ENCODE data around the gene TMEM181.

Gene TMEM181

GRCh38 chr6:158619922-158620801 is 60.3 kb downstream of the TMEM181 start:
- DNase-seq (ENCODE audit: low read depth in 1 of 2, low spot score in 1 of 2) = no peak
- no peak for TF ChIP-seq SPI1 (IDR thresholded peaks at IDR 0.05; ENCODE audit: borderline replicate concordance, low read depth)
- TF ChIP-seq GABPA (IDR thresholded peaks at IDR 0.05; ENCODE audit: low read depth) = no peak
- no peak for TF ChIP-seq POLR2AphosphoS5 (IDR thresholded peaks at IDR 0.05; ENCODE audit: low read depth)
- TF ChIP-seq CTCF (IDR thresholded peaks at IDR 0.05; ENCODE audit: insufficient read depth, low read length) = no peak
- TF ChIP-seq, protein P1, sequence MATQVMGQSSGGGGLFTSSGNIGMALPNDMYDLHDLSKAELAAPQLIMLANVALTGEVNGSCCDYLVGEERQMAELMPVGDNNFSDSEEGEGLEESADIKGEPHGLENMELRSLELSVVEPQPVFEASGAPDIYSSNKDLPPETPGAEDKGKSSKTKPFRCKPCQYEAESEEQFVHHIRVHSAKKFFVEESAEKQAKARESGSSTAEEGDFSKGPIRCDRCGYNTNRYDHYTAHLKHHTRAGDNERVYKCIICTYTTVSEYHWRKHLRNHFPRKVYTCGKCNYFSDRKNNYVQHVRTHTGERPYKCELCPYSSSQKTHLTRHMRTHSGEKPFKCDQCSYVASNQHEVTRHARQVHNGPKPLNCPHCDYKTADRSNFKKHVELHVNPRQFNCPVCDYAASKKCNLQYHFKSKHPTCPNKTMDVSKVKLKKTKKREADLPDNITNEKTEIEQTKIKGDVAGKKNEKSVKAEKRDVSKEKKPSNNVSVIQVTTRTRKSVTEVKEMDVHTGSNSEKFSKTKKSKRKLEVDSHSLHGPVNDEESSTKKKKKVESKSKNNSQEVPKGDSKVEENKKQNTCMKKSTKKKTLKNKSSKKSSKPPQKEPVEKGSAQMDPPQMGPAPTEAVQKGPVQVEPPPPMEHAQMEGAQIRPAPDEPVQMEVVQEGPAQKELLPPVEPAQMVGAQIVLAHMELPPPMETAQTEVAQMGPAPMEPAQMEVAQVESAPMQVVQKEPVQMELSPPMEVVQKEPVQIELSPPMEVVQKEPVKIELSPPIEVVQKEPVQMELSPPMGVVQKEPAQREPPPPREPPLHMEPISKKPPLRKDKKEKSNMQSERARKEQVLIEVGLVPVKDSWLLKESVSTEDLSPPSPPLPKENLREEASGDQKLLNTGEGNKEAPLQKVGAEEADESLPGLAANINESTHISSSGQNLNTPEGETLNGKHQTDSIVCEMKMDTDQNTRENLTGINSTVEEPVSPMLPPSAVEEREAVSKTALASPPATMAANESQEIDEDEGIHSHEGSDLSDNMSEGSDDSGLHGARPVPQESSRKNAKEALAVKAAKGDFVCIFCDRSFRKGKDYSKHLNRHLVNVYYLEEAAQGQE (IDR thresholded peaks at IDR 0.05; ENCODE audit: insufficient replicate concordance, low read depth) = no peak
- H3K27ac ChIP-seq (replicated peaks) = no peak overlapping the region

DNA sequence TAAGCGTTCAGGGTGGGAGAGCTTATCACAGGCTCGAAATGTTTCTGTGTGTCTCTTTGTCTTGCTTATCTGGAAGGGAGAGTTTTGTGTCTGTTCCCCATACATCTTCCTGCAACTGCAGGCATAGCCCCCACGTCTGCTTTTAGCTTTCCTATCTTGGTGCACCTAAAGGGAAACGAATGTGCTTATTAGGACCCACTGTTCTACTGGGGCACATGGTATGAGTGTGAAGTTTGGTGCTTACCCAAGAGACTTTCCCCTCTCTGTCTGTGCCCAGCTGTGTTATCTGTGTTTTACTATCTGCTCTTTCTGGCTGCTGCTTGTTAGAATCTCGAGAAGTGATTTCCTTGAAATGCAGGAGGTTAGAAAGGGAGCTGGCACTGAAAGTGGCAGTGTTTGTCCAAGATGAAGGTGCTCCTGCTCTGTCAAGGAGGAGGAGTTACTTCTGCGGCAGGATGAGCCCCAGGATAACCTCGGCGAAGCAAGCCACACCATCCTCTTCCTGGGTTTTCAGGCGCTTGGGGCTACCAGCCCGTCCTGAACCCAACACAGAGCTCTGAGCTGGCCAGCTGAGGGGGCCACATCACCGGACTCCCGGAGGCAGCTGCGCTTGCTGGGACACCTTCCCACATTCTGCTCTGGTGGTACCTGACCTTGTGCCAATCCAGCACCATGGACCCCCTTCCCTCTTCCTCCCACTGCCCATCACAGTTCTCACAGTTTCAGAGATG is 61.2 kb downstream of the TMEM181 start:
- no peak overlapping the region for H3K4me3 ChIP-seq (replicated peaks; ENCODE audit: insufficient read depth, low read length)
- H3K27ac ChIP-seq (replicated peaks) = no peak overlapping the region
- TF ChIP-seq GABPA (IDR thresholded peaks at IDR 0.05; ENCODE audit: low read depth) (no peak), POLR2AphosphoS5 (IDR thresholded peaks at IDR 0.05; ENCODE audit: low read depth) (no peak), CTCF (IDR thresholded peaks at IDR 0.05; ENCODE audit: insufficient read depth, low read length) (no peak), SPI1 (IDR thresholded peaks at IDR 0.05; ENCODE audit: borderline replicate concordance, low read depth) (no peak)
- TF ChIP-seq, protein P1 (IDR thresholded peaks at IDR 0.05; ENCODE audit: insufficient replicate concordance, low read depth) = no peak
- no peaks in the 10 kb centered on the region for H3K27me3 ChIP-seq (ENCODE audit: insufficient read depth, poor library complexity, severe bottlenecking)
- DNase-seq (ENCODE audit: low read depth in 1 of 2, low spot score in 1 of 2) = no peak

More at GRCh38 chr6:158619922-158620801, 60.3 kb downstream of the TMEM181 start:
- Histone ChIP-seq H3K4me3 (replicated peaks; ENCODE audit: insufficient read depth, low read length) (no peak overlapping the region), H3K27me3 (ENCODE audit: insufficient read depth, poor library complexity, severe bottlenecking) (no peaks in the 10 kb centered on the region)

DNA sequence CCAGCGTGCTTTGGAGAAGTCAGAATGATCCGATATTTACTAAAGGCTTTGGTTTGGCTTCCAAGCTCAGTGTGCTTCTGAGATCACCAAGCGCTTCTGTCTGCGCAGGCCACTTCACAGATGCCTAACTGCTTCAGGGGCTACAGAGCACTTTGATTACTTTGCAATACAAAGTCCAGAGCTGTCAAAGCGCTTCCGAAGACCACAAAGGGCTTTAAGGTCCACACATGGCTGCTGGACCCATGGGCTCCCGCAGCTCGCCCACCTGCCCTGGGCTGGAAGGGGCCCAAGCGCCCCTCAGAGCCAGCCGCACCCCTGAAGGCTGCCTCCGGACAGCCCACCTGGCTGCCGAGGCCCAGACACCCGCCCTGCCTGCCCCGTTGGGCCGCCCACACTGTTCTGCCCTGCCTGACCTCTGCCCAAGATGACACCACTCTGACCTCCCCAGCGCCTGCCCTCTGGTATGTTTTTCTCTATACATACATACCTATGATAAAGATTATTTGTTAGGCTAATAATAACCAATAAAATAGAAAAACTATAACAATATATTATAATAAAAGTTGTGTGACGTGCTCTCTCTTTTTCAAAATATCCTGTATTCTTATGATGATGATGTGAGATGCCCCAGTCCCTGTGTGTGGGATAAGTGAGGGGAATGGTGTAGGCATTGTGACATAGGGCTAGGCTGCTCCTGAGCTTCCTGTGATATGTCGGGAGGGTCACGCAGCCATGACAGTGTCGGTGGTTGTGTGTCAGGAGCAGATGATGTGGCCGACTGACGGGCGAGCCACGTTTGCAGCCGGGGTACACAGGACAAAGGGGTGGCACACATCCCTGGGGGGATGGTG is 62.0 kb downstream of the TMEM181 start:
- Histone ChIP-seq H3K27me3 (ENCODE audit: insufficient read depth, poor library complexity, severe bottlenecking) (no peaks in the 10 kb centered on the region), H3K27ac (replicated peaks) (no peak overlapping the region), H3K4me3 (replicated peaks; ENCODE audit: insufficient read depth, low read length) (no peak overlapping the region)
- TF ChIP-seq GABPA (IDR thresholded peaks at IDR 0.05; ENCODE audit: low read depth) = no peak
- no peak for TF ChIP-seq SPI1 (IDR thresholded peaks at IDR 0.05; ENCODE audit: borderline replicate concordance, low read depth)
- no peak for TF ChIP-seq CTCF (IDR thresholded peaks at IDR 0.05; ENCODE audit: insufficient read depth, low read length)
- no peak for TF ChIP-seq POLR2AphosphoS5 (IDR thresholded peaks at IDR 0.05; ENCODE audit: low read depth)
- TF ChIP-seq, protein P1 (IDR thresholded peaks at IDR 0.05; ENCODE audit: insufficient replicate concordance, low read depth) = no peak
- no peak for DNase-seq (ENCODE audit: low read depth in 1 of 2, low spot score in 1 of 2)

All from HL-60 (cell line).